Activated CD8-positive, alpha-beta memory T cell treated with anti-CD3 and anti-CD28 coated beads for 1 hour (primary cell): ENCODE data around the gene CALHM1.

Experiments
- DNase-seq, 2 donors: peaks; one replicate each; pipeline ENCODE4 v3.0.0-alpha.2; 2020; ENCODE audit warnings: low read depth in 1 of 2; ENCODE audit errors: extremely low read depth in 1 of 2

The CALHM1 gene

DNA sequence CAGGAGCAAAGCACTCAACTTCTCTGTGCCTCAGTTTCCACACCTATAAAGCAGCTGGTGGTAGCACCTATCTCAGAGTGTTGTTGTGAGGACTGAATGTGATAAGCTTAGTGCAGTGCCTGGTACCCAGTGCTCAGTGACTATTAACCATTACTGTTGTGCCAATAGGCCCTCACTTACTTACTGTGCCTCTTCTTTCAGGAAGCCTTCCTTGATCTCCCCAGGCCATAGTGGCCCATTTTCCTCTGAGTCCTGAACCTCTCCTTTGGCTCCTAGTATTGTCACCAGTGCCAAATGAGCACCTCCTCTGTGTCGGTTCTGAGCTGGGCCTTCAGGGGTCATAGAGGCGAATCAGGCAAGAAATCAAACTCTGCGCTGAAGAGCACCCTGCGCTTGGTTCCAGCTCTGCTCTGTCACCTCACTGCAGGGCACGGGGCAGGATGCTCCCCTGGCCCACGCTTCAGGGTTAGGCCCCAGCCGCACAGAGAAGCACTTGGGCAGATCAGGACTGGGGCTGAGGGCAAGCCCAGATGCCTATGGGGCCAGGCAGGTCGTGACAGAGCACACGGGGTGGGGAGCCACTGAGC lies 2.5 kb downstream of the CALHM1 start:
- DNase-seq = no peak

GRCh38 chr10:103455235-103455634 lies 3.5 kb downstream of the CALHM1 start:
- no peak for DNase-seq

DNA sequence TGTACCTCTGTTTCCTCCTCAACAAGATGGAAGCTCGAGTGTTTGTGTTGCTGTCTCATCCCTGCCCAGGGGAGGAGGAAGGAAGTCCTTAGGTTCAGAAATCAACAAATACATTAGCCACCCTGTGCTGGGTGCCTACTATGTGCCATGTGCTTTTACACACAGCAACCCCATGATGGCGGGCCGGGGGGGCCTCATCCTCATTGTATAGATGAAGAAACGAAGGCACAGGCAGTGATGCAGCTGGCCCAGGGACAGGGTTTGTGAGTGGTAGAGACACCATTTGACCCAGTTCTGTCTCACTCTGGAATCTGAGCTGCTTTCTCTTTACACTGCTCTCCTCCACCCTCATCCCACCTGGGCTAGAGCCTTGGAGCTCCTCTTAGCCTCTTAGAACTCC lies 4.7 kb downstream of the CALHM1 start:
- DNase-seq = no peak

- DNase-seq = no peak
These were observed 6.0 kb downstream of the CALHM1 start for GRCh38 chr10:103452506-103453230.

GRCh38 chr10:103451831-103452505 lies 6.7 kb downstream of the CALHM1 start, which contains the start of gene CALHM2:
TSS of gene CALHM2 (minus strand) at chr10:103452370. CDS start at chr10:103449941, 2,429 bp downstream.
- DNase-seq = peak in 1 of 2 donors; percentile 49

DNA sequence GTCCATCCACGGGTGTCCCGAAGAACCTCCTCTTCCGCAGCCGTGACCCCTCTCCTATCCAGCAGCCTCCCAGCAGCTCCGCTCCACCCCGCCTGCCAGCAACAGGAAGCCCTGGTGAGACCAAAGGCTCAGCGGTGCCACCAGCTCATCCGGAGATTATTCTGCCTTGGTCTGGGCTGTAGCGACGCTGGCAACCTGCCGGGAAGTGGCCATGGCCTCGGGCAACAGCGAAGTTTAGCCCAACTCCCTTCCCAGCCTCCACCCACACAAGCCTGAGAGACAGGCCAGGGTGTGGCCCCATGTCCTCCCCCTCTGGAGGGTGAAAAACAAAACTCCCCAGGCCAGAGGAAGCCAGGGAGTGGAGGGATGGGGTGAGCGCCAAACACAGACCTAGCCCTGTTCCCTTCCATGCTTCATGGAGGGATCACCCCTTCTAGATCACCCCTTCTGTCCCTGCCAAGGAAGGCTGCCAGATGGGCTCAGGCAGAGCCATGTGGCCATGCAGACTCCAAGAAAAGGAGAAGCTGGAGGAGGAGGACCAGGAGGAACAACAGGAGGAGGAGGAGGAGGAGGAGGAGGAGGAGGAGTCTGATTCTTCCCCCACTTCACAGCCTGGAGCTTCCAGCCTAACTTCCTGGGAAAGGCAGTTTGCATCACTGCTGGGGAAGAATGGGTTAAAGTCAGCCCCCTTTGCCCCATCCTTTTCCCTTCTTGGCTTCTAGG lies 7.4 kb downstream of the CALHM1 start:
- DNase-seq = peak in 1 of 2 donors; percentile 26

DNA sequence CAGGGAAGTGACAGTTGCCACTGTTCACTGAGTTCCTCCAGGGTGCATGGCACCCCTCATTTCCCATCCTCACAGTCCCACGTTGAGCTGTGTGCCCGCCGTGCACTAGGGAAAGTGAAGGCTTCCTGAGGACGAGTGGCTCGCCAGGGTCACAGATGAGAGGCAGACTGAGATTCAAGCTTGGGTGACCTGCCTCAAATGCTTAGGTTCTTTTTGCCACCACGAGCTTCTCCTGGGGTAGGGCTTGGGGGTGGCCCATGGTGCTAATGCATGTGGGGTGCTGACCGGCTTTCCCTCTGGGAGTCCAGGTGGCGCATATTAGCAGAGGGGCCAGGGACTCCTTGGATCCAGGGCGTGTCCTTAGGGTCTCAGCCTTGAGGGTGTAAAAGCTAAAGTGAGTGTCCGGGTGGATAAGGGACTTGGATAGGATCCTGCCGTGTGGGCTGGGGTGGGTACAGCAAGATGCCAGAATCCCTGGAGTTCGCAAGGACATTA lies 8.5 kb downstream of the CALHM1 start:
- no peak for DNase-seq

DNA sequence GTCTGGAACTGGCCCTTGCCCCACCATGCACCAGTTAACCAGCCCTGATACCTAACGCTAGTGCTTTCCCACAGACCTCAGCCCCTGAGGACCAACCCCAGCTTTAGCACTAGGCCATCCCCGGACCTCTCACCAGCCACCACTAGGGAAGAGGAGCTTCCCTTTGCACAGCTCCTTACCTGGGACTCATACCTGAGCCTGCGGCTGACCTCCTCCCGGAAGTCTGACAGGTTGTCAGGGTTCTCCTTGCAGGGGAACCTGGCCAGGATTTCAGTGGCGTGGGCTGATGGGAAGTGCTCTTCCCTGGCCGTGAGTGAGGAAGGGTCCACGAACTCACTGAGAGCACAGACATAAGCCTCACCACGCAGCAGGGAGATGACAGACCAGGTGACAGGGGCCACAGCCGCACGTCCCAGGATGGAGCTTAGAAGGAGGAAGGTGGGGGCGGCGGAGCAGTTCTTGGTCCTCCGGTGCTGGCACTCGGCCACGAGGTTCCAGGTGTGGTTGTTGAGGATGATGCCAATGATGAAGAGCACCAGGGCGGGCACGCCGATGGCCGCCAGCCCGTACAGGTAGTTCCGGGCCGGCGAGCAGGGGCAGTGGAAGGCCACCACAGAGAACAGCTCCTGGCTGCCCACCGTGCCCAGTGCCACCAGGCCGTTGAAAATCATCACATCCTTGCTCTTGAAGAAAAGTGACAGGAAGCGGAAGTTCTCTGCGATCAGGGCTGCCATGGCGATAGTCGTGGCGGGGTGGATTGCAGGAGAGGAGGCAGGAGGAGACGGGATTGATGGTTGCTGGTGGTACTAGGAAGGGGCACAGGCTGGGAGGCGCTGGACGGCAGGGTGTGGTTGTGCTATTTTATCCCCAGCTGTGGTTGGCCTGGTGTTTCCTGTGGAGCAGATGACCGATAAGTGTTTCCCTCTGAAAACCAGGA lies 9.2 kb downstream of the CALHM1 start:
- DNase-seq = no peak

DNA sequence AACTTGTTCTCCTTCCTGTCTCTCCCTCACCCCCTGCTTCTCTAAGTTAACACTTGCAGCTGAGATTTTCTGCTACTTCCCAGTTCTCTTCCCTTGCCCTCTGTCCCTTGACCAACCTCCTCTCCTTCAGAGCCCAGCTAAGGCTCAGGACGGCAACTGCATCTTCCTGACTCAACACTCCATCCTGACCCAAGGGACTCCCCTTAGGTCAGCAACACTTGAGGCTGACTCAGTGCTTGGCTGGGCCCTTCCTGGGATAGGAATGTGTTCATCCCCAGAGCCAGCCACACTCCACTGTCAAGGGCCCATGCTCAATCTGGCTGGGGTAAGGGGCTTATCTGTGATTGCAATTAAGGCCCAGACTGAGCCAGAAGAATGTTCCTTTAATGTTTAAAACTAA lies 10.0 kb downstream of the CALHM1 start:
- no peak for DNase-seq

- no peak for DNase-seq
These were observed 11.5 kb downstream of the CALHM1 start for GRCh38 chr10:103447187-103447586.

DNA sequence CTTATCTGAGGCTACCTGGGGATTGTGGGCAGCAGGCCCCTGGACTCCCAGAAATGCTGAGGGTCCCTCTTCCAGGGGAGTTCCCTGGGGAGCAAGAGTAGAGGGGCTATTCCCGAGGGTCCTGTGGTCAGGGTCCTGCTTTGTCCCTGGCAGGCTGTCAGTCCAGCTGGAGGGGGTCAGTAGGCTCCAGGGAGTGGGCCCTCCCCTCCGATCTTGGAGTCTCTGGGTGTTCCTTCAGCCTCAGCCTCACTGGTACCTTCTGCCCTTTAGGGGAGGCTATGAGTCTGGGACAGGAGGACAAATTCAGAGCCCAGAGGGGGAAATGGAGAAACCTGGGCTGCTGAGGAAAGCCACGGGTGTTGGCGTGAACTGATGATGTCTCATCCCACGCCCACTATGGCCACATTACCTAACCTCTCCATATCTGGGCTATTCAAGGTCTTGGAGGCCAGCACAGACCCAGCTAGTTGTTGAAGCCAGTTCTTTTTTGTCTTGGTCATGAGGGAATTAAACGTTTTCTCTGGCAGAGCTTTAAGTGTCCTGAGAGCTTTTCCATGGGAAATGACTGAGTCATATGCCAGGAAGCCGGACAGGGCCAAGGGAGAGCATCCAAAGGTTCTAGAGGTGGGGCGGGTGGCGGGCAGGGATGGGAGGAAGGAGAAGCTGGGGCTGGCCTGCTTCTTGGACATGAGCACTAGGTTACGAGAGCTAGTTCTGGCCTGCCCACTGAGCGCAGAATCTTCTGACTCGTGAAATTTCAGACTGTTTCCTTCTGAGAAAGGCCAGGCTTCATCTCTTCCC lies 12.7 kb downstream of the CALHM1 start:
- DNase-seq = no peak

DNA sequence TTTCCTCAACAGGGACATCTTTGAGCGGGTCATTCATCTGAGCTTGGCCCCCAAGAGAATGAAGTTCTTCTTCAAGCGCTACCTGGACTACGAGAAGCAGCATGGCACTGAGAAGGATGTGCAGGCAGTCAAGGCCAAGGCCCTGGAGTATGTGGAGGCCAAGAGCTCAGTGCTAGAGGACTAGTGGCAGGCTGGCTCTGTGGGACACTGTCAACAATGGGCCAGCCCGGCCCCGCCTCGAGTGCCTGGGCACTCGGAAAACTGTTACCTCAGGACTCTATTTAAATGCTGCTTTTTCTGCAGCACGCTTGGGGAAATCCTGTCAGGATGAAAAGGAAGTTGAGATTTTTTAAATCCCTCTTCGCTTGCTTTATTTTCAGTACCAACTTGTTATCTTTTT lies 13.3 kb downstream of the CALHM1 start:
- DNase-seq = no peak

DNA sequence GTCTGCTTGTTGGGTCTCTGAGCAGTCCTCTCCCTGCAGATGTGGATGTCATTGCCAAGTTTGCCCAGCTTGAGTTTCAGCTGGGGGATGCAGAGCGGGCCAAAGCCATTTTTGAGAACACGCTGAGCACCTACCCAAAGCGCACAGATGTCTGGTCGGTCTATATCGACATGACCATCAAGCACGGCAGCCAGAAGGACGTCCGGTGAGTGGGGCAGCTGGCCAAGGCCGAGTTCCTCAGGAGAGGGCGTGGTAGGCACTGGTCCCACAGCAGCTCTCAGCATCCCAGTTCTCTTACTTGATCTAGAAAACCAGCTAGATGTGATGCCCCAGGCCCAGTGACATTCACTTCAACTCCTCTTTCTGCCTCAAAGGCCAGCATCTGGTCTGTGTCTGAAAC lies 14.2 kb downstream of the CALHM1 start:
- no peak for DNase-seq

- no peak for DNase-seq
These were observed 15.1 kb downstream of the CALHM1 start for GRCh38 chr10:103443475-103444185.

GRCh38 chr10:103442031-103442461 lies 16.7 kb downstream of the CALHM1 start:
- DNase-seq = no peak

GRCh38 chr10:103441611-103442010 lies 17.1 kb downstream of the CALHM1 start:
- no peak for DNase-seq

DNA sequence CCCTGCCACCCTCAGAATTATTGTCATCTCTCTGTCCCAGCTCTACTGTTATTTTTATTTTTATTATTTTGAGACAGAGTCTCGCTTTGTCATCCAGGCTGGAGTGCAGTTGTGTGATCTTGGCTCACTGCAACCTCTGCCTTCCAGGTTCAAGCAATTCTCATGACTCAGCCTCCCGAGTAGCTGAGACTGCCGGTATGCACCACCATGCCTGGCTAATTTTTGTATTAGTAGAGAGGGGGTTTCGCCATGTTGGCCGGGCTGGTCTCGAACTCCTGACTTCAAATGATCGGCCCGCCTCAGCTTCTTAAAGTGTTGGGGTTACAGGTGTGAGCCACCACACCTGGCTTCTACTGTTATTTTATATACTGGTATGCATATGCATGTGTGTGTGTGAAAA lies 17.5 kb downstream of the CALHM1 start:
- DNase-seq = no peak

- DNase-seq = no peak
These were observed 18.3 kb downstream of the CALHM1 start for GRCh38 chr10:103440416-103440815.

GRCh38 chr10:103439776-103440175 lies 18.9 kb downstream of the CALHM1 start:
- DNase-seq = no peak
